Measurements from ENCODE around the gene ZFPL1. TPM values are rescaled to one million over a fixed set of nuclear protein-coding genes. Genes with fewer than 3 reads are reported as not detected.

ZFPL1 gene
- total RNA-seq, 1 donor from 2014 or later, result 32.1 TPM

- no peak for DNase-seq (ENCODE audit: low spot score)
These were observed 23.8 kb upstream of the ZFPL1 start for GRCh38 chr11:65059959-65060824.

GRCh38 chr11:65060913-65061408 is 23.1 kb upstream of the ZFPL1 start:
- no peak for DNase-seq (ENCODE audit: low spot score)

GRCh38 chr11:65063532-65063931 is 20.5 kb upstream of the ZFPL1 start:
- DNase-seq (ENCODE audit: low spot score), result no peak

- no peak for DNase-seq (ENCODE audit: low spot score)
These were observed 19.2 kb upstream of the ZFPL1 start for GRCh38 chr11:65064847-65065240.

GRCh38 chr11:65065851-65066250 is 18.2 kb upstream of the ZFPL1 start:
- no peak for DNase-seq (ENCODE audit: low spot score)

- DNase-seq (ENCODE audit: low spot score), result no peak
These were observed 17.7 kb upstream of the ZFPL1 start for GRCh38 chr11:65066315-65066714.

GRCh38 chr11:65066805-65067291 is 17.2 kb upstream of the ZFPL1 start:
- DNase-seq (ENCODE audit: low spot score), result no peak

GRCh38 chr11:65067446-65067845 is 16.6 kb upstream of the ZFPL1 start:
- no peak for DNase-seq (ENCODE audit: low spot score)

- DNase-seq (ENCODE audit: low spot score), result no peak
These were observed 14.8 kb upstream of the ZFPL1 start for GRCh38 chr11:65069217-65069616.

GRCh38 chr11:65071907-65072630 is 12.0 kb upstream of the ZFPL1 start:
- no peak for DNase-seq (ENCODE audit: low spot score)

GRCh38 chr11:65072631-65072966 is 11.4 kb upstream of the ZFPL1 start:
- no peak for DNase-seq (ENCODE audit: low spot score)

GRCh38 chr11:65077451-65077850 is 6.6 kb upstream of the ZFPL1 start:
- no peak for DNase-seq (ENCODE audit: low spot score)

- no peak for DNase-seq (ENCODE audit: low spot score)
These were observed 5.9 kb upstream of the ZFPL1 start for GRCh38 chr11:65078151-65078550.

GRCh38 chr11:65078786-65079342 is 5.2 kb upstream of the ZFPL1 start:
- no peak for DNase-seq (ENCODE audit: low spot score)

- DNase-seq (ENCODE audit: low spot score), result no peak
These were observed 738 bp upstream of the ZFPL1 start for GRCh38 chr11:65083134-65083833.

- DNase-seq (ENCODE audit: low spot score), result no peak
These were observed 765 bp downstream of the ZFPL1 start for GRCh38 chr11:65084598-65085375.

- DNase-seq (ENCODE audit: low spot score), result no peak
These were observed 1.4 kb downstream of the ZFPL1 start for GRCh38 chr11:65085446-65085845.

GRCh38 chr11:65086809-65087208 is 2.8 kb downstream of the ZFPL1 start:
- DNase-seq (ENCODE audit: low spot score), result no peak

- no peak for DNase-seq (ENCODE audit: low spot score)
These were observed 3.2 kb downstream of the ZFPL1 start for GRCh38 chr11:65087216-65087615.

GRCh38 chr11:65087827-65088226 is 3.8 kb downstream of the ZFPL1 start:
- DNase-seq (ENCODE audit: low spot score), result no peak

GRCh38 chr11:65089621-65090020 is 5.6 kb downstream of the ZFPL1 start:
- no peak for DNase-seq (ENCODE audit: low spot score)
